GOT3 (cell line): ENCODE results near the gene LRRC75B.
"Not testable (repeated sequence)": the region's sequence is repeated elsewhere in the genome, so short reads cannot be mapped to it uniquely, and the experiment has no call there.

ENCODE experiments used
- DNase-seq: peaks from one replicate; lab custom pipeline; 2025; ENCODE audit warnings: mixed read lengths; lab: John Stamatoyannopoulos, UW

The LRRC75B gene

DNA sequence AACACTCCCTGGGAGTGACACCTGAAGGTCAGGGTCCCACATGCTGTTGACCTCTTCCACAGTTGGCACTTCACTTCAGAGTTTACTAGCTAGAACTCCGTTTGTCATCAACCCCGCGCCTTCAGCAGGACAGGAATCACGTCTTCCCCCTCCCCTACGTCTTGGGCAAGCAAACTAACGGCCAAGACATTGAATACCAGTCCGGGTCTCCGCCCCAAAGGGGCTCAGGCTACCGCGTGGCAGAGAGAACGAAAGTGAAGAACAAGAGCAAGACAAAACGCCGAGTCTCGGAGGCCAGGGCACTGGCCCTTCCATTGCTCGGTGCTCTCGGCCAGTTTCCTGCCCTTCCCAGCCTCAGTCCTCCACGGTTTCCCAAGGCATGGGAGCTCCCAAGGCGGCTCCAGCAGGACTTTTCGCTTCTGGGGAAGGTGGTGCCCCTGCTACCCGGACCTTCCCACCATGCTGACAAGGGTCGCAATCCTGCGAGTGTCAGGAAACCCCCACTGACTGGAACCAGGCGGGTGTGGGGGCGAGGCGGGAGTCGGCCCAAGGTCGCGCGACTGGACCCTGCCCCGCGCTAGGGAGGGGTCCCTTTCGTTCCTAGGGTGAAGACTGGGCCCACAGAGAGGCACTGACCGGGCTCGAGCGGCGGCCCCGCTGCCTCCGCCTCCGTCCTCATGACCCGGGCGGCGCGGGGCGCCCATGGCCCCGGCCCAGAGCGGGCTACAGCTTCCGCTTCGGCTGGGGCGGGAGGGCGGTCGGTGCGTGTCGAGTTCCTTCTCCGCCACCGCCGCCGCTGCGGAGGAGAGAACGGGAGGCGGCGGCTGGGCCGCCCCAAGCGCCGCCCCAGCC, 38.3 kb downstream of the LRRC75B start, which contains the start of gene GUCD1:
Gene GUCD1 (minus strand): TSS at position 826 of the 852 bp plus-strand sequence. CDS start 147 bp downstream, at position 679.
- DNase-seq, result no peak

DNA sequence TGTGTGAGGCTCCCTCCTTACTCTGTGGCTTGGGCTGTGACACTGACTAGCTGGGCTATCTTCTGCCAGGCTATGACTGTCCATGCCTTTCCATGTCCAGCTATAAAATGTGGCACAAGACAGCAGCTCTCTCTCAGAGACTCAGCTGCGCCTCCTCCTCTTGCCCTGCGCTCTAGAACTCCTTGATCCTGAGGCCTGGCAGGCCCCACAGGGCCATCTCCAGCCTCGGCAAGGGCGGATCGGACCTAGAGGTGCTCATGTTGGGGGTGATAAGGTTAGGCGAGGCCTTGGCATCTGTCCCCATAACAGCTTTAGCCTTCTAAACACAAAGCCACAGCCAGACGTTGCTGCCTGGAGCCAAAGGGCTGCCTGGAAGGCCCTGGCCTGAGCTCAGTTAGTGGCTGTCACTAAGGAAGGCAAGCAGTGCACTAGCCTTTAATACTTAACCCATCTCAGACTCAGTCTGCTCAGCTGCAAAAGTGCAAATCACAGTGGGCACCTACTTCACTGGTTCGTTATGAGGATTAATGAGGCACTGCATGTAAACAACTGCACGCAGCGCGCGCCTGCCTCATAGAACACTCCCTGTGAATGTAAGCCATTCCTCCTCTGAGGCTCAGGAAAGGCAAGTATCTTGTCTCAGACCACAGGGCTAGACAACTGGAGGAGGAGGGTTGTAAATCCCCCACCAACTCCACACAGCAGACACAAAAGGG, 39.1 kb downstream of the LRRC75B start:
- DNase-seq, result no peak

DNA sequence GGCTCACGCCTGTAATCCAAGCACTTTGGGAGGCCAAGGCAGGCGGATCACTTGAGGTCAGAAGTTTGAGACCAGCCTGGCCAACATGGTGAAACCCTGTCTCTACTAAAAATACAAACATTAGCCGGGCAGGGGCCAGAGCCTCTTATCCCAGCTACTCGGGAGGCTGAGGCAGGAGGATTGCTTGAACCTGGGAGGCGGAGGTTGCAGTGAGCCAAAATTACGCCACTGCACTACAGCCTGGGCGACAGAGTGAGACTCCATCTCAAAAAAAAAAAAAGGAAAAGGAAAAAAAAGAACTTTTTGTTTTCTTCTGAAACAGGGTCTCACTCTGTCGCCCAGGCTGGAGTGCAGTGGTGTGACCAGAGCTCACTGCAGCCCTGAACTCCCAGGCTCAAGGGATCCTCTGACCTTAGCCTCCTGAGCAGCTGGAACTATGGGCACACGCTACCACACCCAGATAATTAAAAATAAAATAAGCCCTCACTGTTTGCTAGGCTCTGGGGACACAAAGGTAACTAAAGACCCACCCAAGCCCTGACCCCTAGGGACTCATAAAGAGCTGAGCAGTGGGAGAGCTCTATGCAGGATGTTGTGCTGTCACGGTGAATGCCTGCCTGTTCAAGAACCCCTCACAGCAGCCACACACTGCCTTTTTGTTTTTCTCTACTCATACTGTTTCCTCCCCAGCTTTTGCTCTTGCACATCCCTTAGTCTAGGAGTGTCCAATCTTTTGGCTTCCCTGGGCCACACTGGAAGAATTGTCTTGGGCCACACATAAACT, 40.2 kb downstream of the LRRC75B start:
- not testable (repeated sequence) for DNase-seq

DNA sequence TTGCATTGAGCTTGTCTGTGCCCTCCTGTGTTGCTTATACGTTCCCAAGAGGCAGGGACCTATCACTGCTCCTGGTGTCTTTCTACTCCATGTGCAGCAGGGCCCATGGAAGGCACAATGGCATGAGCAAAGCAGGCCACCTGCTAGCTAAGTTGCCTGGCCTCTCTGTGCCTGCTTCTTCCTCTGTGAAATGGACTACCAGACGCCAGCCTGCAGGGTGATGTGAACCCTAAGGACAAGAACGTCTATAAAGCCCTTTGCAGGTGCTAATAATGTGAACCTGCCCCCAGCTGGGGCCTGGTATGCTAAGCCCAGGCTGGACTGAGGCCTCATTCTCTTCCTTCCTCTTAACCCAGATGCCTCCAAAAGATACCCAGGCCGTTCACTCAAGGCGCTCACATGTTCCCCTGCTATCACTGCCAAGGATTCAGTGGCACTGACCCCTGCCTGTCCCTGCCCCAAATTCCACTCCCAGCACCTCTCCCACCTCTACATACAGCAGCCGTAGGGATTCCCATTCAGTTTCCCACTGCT, 41.9 kb downstream of the LRRC75B start:
- no peak for DNase-seq

DNA sequence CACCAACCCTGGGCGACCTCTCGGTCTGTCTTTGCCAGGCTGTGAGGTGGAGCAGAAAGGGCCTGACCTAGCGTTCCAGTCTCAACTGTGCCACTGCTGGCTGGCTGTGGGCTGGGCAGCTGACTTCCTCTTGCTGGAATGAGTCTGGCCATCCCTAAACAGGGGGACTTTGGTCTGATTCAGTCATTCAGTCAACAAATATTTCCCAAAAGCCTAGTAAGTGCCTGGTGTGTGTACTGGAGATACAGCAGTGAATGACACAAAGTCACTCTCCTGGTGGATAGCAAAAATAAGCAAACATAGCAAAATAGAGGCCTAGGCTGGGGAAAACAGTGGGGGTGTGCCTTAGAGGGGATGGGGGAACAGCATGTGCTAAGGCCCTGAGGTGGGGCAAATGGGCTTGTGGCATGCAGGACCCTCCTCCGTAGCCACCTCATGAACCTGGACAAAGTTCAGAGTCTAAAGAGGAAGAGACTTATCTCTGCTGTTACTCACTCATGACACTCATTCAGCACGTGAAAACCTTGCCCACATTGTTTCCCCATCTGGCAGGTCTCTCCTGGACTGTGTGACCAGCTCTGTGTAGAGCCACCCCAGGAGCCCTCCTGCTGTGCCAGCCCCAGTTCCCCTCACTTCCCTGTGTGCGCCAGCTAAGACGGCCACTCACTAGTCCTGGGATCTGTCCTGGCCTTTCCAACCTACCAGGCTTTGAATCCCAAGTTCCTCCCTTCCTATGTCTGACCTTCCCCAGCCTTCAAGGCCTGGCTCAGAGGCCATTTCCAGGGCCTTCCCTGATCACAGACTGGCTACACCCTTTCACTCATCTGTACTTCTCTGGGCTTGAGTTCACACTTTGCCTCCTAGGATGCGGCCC, 42.6 kb downstream of the LRRC75B start:
- DNase-seq, result no peak

DNA sequence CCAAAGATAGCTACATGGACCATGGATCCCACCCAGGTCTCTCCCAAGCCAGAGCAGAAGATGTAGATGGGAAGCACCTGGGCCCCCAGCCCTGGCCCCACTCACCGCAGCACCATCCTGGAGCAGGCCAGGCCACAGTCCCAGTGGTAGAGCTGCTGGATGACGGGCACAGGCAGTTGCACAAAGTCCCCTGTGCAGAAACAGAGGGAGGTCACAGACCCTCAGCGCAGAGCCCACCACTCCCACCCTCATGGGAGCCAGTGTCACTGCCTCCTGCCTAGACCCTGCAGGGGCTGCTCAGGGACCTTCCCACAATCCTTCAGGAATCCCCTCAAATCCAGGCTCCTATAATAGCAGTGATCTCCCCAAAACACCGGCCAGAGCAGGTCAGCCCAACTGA, 44.1 kb downstream of the LRRC75B start:
- DNase-seq, result no peak

DNA sequence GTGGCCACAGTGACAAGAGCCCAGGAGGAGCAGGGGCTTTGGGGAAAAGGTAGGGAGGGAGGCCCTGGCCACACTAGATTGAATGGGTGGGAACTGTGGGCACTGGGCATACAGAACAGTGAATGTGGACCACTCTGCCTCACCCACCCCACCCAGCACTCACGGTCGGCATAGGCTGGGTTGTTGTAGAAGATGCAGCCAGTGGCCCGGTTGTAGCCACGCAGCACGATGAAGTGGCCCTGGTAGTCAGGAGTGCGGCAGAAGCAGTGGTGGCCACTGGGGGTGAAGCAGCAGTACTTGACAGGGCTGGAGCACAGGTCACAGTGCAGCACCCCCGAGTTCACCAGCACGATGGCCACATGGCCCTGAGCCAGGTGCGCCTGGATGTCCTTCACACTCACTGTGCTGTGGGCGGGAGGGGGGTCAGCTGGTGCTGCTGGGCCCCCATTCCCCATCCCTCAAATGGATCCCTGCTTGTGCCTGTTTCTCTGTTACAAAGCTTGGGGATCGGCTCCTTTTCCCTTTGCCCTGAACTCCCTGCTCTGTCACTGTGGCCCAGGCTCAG, 49.1 kb downstream of the LRRC75B start:
- no peak for DNase-seq

DNA sequence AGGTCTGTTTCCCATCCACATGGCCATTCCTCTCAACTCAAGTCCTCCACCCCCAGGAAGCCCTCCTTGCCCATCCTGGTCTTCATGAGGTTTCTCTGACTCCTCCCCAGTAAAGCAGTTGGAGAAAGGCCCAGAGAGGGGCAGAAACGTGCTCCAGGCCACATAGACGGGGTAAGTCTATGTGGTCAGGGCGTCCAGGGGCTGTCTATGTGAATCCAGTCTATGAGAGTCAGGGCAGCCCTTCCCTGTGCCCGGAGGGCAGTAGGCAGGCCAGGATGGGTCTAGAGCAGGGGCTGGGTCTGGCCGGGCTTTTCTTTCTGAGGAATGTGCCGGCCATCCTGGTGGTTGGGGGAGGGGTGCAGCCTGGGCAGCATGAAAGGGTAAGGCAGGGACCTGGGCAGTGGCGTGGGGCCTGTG, 49.7 kb downstream of the LRRC75B start:
- no peak for DNase-seq

DNA sequence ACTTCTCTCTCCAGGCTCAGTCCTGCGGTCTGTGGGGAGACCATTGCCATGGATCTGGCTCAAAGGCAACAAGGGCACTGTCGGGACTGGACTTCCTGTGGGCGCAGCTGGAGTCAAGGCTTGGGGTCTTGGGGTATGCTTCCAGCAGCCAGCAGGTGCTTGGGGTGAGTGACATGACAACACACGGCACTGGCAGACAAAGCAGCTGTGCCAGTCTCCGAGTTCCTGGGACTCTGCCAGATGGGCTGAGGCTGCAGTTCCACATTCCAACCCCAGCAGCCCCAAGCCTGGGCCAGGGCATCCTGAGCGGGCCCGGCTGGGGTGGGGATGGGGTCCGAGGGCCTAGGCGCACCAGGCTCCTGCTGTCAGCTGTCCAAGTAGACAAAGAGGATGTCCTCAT, 50.2 kb downstream of the LRRC75B start:
- no peak for DNase-seq

DNA sequence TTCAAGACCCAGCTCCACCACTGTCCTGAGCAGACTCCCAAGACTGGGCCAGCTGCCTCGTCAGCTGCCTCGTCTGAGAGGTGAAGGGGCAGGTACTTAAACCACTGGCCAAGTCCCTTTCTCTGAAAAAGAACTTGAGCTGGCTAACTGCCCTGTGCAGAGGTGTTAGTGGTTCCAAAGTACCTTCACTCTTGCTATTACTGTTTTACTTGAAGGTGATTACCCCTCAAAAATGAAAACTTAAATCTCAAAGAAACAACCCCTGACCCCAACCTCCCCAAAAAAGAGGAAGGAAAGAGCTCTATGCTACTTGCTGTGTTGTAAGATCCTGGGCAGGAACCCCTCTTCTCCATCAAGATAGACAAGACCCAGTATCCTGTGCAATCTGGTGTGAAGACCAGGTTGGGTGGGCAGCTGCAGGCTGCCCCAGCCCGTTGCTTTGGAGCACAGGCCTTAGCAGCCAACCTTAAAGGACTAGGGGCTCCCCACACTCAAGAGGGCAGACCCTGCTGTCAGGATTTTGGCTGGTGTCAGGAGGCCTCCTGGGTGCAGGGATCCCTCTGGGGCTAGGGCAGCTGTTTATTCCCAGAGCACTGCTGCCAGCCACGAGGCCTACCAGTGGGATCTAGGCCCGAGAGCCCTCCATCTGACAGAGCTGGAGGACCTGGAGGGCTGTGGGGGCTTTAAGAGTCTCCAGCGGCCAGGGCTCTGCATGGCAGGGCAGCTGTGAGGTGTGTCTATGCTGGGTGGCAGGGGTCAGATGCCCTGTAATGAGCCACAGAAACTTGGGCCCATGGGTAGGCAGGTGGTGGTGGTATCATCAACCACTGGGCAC, 51.0 kb downstream of the LRRC75B start:
- DNase-seq, result no peak

DNA sequence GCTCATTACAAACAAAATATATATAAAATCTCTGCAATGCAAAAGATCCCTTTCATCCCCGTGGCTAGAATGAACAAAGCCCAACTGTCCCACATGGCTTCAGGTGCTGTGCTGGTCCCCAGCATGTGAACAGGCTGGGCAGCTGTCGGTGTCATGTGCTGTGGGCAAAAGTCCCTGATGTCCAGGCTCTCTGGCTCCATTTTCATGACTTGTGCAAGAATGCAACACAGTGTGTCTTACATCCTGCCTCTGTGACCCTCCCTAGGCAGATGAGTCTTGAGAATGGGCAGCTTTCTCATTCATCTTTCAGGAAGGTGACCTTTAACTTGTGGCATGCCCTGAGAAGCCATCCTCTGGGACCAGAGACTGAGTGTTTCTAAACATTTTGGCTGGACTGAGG, 52.4 kb downstream of the LRRC75B start:
- no peak for DNase-seq

DNA sequence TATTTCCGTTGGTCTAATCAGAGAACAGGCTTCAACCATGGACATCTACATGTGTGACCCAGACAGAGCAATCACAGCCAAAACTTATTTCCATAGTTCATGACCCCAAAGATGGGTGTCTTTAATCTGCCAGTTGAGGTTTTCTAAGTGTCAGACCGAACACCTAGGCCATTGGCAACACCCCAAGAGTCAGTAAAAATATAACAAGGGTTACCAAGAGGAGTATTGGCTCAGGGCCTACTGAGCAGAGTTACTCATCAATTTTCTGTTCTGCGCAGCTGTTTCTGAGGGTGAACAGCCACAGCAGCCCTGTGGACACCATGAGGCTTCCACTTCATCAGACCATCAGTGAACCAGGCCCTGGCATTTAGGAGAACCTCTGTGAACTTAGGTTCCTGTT, 56.8 kb downstream of the LRRC75B start:
- no peak for DNase-seq
